ENCODE data around the gene PXDN. TPM values are rescaled to one million over a fixed set of nuclear protein-coding genes. Genes with fewer than 3 reads are reported as not detected.

PXDN gene
- total and polyA plus RNA-seq, 9 of the 15 experiments (the other 6 are each of a cell fraction or from before 2014, with no cell fraction given): 0.49 TPM; not detected in 8

DNA sequence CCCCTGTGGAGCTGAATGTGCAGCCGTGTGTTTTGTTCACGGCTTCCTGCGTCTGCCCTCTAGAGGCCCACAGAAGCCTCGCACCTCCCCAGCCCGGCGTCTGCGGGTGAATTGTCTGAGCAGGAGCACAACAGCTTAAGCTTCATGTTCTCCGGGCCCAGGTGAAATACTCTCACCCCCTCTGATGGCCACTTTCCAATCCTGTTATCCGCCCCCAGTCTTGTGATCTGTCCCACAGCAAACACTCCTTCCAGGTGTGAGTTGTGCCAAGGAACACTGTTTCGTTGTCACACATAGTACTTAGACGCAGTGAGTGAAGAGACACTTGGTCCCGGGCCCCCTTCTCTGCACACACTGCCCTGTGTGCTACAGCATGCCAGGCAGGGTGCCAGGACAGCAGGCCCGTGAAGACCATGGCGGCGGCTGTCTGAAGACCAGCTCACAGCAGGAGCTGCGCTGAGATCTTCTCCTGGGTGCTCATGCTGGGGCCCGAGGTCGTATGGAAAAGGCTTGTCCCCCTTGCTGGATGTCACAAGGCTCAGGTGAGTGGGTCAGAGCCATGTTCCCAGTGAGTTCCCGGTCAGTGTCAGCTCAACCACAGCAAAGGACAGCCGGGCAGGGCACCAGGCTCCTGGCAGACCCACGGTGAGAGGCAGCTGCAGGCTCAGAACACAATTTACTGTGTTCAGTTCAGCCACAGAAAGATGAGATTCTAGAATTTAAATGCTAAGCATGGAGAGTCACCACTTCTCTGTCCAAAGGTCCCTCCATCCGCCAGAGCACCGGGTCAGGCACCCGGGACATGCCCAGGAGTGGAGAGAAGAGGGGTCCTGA, 6.8 kb upstream of the PXDN start (continued):
- no peak for TF ChIP-seq HNRNPUL1 (IDR thresholded peaks at IDR 0.05; ENCODE audit: low read length)
- TF ChIP-seq RAD21 (CRISPR knock-in tag; conservative IDR thresholded peaks at IDR 0.05 in 1 of 2, IDR thresholded peaks at IDR 0.05 in 1 of 2): 0 out of 4 replicates have a peak, but pooled peaks of 1 of the 2 experiments have one; percentile 10
- no peak for TF ChIP-seq SMARCE1 (IDR thresholded peaks at IDR 0.05)
- no peak for TF ChIP-seq E2F3 (CRISPR knock-in tag; IDR thresholded peaks at IDR 0.05)
- TF ChIP-seq MYBL2 (IDR thresholded peaks at IDR 0.05; ENCODE audit: low read depth): no peak
- TF ChIP-seq MYBL2 (CRISPR knock-in tag; IDR thresholded peaks at IDR 0.05; ENCODE audit: borderline replicate concordance): no peak
- TF ChIP-seq HDAC2 (IDR thresholded peaks at IDR 0.05): no peak
- no peak for TF ChIP-seq TAL1 (IDR thresholded peaks at IDR 0.05)
- TF ChIP-seq ZNF184 (CRISPR knock-in tag; IDR thresholded peaks at IDR 0.05): no peak
- TF ChIP-seq, protein P1, sequence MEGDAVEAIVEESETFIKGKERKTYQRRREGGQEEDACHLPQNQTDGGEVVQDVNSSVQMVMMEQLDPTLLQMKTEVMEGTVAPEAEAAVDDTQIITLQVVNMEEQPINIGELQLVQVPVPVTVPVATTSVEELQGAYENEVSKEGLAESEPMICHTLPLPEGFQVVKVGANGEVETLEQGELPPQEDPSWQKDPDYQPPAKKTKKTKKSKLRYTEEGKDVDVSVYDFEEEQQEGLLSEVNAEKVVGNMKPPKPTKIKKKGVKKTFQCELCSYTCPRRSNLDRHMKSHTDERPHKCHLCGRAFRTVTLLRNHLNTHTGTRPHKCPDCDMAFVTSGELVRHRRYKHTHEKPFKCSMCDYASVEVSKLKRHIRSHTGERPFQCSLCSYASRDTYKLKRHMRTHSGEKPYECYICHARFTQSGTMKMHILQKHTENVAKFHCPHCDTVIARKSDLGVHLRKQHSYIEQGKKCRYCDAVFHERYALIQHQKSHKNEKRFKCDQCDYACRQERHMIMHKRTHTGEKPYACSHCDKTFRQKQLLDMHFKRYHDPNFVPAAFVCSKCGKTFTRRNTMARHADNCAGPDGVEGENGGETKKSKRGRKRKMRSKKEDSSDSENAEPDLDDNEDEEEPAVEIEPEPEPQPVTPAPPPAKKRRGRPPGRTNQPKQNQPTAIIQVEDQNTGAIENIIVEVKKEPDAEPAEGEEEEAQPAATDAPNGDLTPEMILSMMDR (IDR thresholded peaks at IDR 0.05 in 2 of 3, conservative IDR thresholded peaks at IDR 0.05 in 1 of 3; ENCODE audit: insufficient read depth in 2 of 3, low read depth in 1 of 3, low read length in 3 of 3): peak; percentile 59 to 72 (median 60)
- TF ChIP-seq TBP (optimal IDR thresholded peaks at IDR 0.05; ENCODE audit: low read depth, low read length): no peak
- no peak for TF ChIP-seq BMI1 (IDR thresholded peaks at IDR 0.05; ENCODE audit: low read length)
- TF ChIP-seq ASH1L (IDR thresholded peaks at IDR 0.05; ENCODE audit: borderline replicate concordance, low read depth, partially characterized antibody): no peak
- TF ChIP-seq, protein P2, sequence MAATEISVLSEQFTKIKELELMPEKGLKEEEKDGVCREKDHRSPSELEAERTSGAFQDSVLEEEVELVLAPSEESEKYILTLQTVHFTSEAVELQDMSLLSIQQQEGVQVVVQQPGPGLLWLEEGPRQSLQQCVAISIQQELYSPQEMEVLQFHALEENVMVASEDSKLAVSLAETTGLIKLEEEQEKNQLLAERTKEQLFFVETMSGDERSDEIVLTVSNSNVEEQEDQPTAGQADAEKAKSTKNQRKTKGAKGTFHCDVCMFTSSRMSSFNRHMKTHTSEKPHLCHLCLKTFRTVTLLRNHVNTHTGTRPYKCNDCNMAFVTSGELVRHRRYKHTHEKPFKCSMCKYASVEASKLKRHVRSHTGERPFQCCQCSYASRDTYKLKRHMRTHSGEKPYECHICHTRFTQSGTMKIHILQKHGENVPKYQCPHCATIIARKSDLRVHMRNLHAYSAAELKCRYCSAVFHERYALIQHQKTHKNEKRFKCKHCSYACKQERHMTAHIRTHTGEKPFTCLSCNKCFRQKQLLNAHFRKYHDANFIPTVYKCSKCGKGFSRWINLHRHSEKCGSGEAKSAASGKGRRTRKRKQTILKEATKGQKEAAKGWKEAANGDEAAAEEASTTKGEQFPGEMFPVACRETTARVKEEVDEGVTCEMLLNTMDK (IDR thresholded peaks at IDR 0.05; ENCODE audit: borderline replicate concordance, insufficient read depth, low read depth, low read length, poor library complexity, severe bottlenecking): peak; percentile 39
- TF ChIP-seq NEUROD1 (IDR thresholded peaks at IDR 0.05; ENCODE audit: borderline replicate concordance, low read depth, low read length, partially characterized antibody): no peak

All from K562 (cell line).